SU-DHL-6 (cell line): Measurements from ENCODE around the gene KCTD16.

ENCODE experiments used
- EZH2phosphoT487 ChIP-seq: fragments of 200-600 bp; sonication (generic), shearing (Covaris generic); conservative IDR thresholded peaks from 2 replicates; pipeline ENCODE4 v1.6.1; 2018; ENCODE audit warnings: mild to moderate bottlenecking, antibody characterized with exemption, low read length, moderate library complexity, mixed read lengths
- TF ChIP-seq, protein P1 (sequence below): fragments of 200-600 bp; sonication (generic); IDR thresholded peaks from one replicate; pipeline ENCODE4 v1.5.1; 2017; ENCODE audit warnings: antibody characterized with exemption, mild to moderate bottlenecking, low read length, moderate library complexity; ENCODE audit not compliant: insufficient read depth, poor library complexity, severe bottlenecking

DNA sequence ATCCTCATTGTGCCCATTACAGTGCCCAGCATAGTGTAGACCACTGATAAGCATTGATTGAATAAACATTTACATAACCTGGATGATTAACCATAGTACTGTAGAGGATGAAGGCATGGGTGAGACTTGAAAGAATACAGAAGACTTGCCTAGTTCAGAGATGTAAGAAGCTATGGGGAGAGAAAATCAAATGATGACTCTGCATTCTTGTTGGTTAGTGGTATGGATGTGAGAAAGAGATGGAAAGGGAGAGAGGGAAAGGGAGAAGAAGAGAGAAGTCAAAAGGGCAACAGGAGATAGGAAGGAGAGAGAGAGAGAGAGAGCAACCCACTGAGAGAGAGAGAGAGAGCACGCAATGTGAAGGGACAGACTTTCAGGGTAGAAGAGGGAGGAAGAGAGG lies 27.0 kb upstream of the KCTD16 start:
- TF ChIP-seq, protein P1, sequence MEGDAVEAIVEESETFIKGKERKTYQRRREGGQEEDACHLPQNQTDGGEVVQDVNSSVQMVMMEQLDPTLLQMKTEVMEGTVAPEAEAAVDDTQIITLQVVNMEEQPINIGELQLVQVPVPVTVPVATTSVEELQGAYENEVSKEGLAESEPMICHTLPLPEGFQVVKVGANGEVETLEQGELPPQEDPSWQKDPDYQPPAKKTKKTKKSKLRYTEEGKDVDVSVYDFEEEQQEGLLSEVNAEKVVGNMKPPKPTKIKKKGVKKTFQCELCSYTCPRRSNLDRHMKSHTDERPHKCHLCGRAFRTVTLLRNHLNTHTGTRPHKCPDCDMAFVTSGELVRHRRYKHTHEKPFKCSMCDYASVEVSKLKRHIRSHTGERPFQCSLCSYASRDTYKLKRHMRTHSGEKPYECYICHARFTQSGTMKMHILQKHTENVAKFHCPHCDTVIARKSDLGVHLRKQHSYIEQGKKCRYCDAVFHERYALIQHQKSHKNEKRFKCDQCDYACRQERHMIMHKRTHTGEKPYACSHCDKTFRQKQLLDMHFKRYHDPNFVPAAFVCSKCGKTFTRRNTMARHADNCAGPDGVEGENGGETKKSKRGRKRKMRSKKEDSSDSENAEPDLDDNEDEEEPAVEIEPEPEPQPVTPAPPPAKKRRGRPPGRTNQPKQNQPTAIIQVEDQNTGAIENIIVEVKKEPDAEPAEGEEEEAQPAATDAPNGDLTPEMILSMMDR: no peak
- TF ChIP-seq EZH2phosphoT487: no peak
